SK-N-SH (cell line): ENCODE measurements around the gene SLC22A23.

Experiments used
- EP300 ChIP-seq, 2 experiments: IDR thresholded peaks; 2 replicates each; pipeline versions ENCODE4 v1.4.0 to v1.6.1; 2012; ENCODE audit warnings: borderline replicate concordance in 1 of 2, low read depth in 1 of 2, low read length in 1 of 2
- EZH2phosphoT487 ChIP-seq: fragments of 200-600 bp; sonication (generic); IDR thresholded peaks from 2 replicates; pipeline ENCODE4 v1.6.1; 2017; ENCODE audit warnings: low read depth, mixed run types, mild to moderate bottlenecking, antibody characterized with exemption, moderate library complexity, borderline replicate concordance
- NFIC ChIP-seq: IDR thresholded peaks from 2 replicates; pipeline ENCODE4 v1.4.0; 2012; ENCODE audit warnings: borderline replicate concordance
- TF ChIP-seq, protein P1 (sequence below): fragments of 200-600 bp; sonication (generic); IDR thresholded peaks from 2 replicates; pipeline ENCODE4 v1.6.1; 2017; ENCODE audit warnings: antibody characterized with exemption, mild to moderate bottlenecking, moderate library complexity

DNA sequence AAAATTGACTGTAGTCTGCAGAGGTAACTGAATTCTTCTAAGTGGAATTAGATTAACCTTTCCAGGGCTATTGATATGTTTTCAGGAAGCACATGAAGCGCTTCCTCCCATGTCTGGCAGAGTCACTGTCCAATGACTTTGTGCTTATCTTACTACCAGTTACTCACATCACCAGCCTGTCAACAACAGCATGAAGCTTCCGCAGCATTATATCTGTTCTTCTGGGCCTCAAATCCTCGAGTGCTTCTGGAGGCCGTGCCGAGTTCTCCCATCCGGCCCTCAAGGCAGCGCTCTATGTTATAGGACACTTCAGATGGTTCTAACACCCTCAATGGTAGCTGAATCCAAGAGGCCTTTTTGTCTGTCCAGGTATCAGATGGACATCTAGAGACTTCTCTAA lies 164.9 kb downstream of the SLC22A23 start:
- TF ChIP-seq EP300 (IDR thresholded peaks at IDR 0.05; ENCODE audit: borderline replicate concordance in 1 of 2, low read depth in 1 of 2, low read length in 1 of 2) (no peak), EZH2phosphoT487 (no peak), NFIC (no peak)
- TF ChIP-seq, protein P1, sequence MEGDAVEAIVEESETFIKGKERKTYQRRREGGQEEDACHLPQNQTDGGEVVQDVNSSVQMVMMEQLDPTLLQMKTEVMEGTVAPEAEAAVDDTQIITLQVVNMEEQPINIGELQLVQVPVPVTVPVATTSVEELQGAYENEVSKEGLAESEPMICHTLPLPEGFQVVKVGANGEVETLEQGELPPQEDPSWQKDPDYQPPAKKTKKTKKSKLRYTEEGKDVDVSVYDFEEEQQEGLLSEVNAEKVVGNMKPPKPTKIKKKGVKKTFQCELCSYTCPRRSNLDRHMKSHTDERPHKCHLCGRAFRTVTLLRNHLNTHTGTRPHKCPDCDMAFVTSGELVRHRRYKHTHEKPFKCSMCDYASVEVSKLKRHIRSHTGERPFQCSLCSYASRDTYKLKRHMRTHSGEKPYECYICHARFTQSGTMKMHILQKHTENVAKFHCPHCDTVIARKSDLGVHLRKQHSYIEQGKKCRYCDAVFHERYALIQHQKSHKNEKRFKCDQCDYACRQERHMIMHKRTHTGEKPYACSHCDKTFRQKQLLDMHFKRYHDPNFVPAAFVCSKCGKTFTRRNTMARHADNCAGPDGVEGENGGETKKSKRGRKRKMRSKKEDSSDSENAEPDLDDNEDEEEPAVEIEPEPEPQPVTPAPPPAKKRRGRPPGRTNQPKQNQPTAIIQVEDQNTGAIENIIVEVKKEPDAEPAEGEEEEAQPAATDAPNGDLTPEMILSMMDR: no peak
